ENCODE data around the gene ARRB1.
"Not testable (repeated sequence)": the region's sequence is repeated elsewhere in the genome, so short reads cannot be mapped to it uniquely, and the experiment has no call there.

ARRB1 gene

GRCh38 chr11:75305993-75306392 is 45.5 kb downstream of the ARRB1 start:
- DNase-seq (ENCODE audit: low read depth) = no peak
- no peak for TF ChIP-seq MAX (IDR thresholded peaks at IDR 0.05; ENCODE audit: low read depth, low read length)
- no peak for TF ChIP-seq MYC (IDR thresholded peaks at IDR 0.05; ENCODE audit: low read depth, low read length)
- no peak for TF ChIP-seq CTCF (IDR thresholded peaks at IDR 0.05; ENCODE audit: low read depth, low read length)
- no peak for TF ChIP-seq POLR2A (IDR thresholded peaks at IDR 0.05; ENCODE audit: extremely low read depth, insufficient read length)
- H3K4me3 ChIP-seq (ENCODE audit: low read depth, low read length) = no peak overlapping the region

- no peak overlapping the region for H3K4me3 ChIP-seq (ENCODE audit: low read depth, low read length)
- DNase-seq (ENCODE audit: low read depth) = no peak
- no peak for TF ChIP-seq POLR2A (IDR thresholded peaks at IDR 0.05; ENCODE audit: extremely low read depth, insufficient read length)
Observed at GRCh38 chr11:75305452-75305851, 46.0 kb downstream of the ARRB1 start.

DNA sequence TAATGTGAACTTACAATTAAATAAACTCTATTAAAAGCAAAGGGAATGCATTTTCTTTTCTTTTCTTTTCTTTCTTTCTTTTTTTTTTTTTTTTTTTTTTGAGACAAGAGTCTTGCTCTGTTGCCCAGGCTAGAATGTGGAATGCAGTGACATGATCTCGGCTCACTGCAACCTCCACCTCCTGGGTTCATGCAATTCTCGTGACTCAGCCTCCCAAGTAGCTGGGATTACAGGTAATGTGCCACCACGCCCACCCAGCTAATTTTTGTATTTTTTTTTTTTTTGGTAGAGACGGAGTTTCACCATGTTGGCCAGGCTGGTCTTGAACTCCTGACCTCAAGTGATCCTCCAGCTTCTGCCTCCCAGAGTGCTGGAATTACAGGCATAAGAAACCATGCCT is 46.5 kb downstream of the ARRB1 start:
- not testable (repeated sequence) for H3K4me3 ChIP-seq (ENCODE audit: low read depth, low read length); DNase-seq (ENCODE audit: low read depth)

DNA sequence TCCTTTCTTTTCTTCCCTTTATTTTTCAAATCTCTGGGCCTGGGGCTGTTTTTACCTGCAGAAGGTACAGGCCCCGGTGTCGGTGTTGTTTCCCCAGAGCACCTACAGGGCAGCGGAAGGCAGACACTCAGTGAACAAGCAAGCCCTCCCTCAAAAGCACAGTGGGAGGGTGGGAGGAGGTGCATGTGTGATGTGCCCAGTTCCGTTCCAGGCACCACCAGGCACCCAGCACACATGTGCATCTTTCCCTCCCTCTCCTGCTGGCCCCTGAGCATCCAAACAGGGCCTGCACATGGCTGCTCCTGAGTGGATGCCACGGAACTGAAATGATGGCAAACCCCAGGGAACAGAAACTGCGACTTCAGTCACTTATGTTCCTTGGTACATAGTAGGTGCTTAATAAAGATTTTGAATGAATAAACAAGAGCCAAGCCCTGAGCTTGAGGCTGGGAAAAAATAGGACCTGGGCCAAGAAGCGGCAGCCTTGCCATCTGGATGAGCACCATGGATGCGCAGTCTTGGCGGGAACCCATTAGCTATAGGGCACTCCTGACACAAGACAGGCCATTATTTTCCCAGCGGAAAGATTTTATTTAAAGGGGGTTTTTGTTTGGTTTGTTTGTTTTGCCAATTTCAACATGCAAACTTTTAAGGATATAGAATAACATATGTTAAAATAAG is 47.8 kb downstream of the ARRB1 start:
- no peak for TF ChIP-seq MYC (IDR thresholded peaks at IDR 0.05; ENCODE audit: low read depth, low read length)
- TF ChIP-seq MAX (IDR thresholded peaks at IDR 0.05; ENCODE audit: low read depth, low read length) = no peak
- DNase-seq (ENCODE audit: low read depth) = no peak
- no peak overlapping the region for H3K4me3 ChIP-seq (ENCODE audit: low read depth, low read length)

DNA sequence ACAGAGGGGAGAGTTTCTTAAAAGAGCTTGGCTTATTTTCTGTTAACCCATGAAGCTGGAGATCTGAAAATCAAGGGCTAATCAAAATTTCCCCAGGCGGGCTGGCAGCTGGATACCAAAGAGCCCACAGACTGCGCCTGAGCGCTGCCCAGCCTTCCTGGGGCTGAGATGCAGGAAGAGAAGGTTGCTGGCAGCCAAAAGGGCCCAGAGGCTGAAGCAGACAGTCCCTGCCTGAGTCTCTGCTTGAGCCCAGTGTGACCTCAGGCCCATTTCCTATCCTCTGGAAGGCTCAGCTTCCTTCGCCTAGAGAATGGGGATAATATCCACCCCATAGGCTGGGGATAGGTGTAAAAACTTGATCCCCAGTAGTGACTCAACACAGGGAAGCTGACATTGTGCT is 49.1 kb downstream of the ARRB1 start:
- no peak for DNase-seq (ENCODE audit: low read depth)
- H3K4me3 ChIP-seq (ENCODE audit: low read depth, low read length) = no peak overlapping the region
- TF ChIP-seq MYC (IDR thresholded peaks at IDR 0.05; ENCODE audit: low read depth, low read length) = no peak
- no peak for TF ChIP-seq MAX (IDR thresholded peaks at IDR 0.05; ENCODE audit: low read depth, low read length)
- TF ChIP-seq CTCF (IDR thresholded peaks at IDR 0.05; ENCODE audit: low read depth, low read length) = no peak
- TF ChIP-seq POLR2A (IDR thresholded peaks at IDR 0.05; ENCODE audit: extremely low read depth, insufficient read length) = no peak

DNA sequence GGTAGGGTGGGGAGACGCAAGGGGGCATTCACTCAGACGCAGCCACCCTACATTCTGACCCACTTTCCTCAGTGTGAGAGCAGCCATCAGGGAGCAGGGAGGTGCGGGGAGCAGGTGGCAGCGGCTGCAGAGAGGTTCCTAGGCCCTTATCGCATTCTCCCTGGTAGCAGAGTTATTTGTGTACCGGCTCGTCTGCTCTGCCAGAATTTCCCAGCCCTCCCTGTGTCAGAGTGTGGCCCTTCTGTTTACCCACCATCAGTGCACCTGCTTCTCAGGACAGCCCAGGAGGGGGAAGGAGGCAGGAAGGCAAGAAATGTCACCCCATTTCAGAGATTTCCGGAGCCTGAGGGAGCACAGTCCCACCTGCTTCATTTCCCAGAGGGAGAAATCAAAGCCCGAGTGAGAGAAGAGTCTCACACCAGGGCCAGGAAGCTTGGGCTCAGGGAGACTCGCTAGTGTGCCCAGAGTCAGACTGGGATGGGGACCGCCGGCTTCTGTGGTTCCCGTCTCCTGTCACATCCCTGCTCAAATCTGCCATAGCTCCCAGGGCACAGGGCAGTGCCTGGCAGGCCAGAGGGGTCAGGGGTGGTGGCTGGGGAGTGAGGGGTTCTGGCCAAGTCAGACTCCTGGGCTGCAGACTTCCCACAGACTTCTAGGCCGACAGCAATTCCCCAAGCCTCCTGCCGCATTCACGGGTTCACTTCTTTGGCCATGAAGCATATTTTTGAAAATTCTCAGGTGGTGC is 49.7 kb downstream of the ARRB1 start:
- H3K4me3 ChIP-seq (ENCODE audit: low read depth, low read length) = no peak overlapping the region

More for the DNA sequence above, 49.7 kb downstream of the ARRB1 start:
- TF ChIP-seq CTCF (IDR thresholded peaks at IDR 0.05; ENCODE audit: low read depth, low read length) = no peak
- TF ChIP-seq POLR2A (IDR thresholded peaks at IDR 0.05; ENCODE audit: extremely low read depth, insufficient read length) = no peak
- no peak for TF ChIP-seq MYC (IDR thresholded peaks at IDR 0.05; ENCODE audit: low read depth, low read length)
- no peak for TF ChIP-seq MAX (IDR thresholded peaks at IDR 0.05; ENCODE audit: low read depth, low read length)
- DNase-seq (ENCODE audit: low read depth) = no peak
